Embryonic facial prominence (tissue), 1 donor: ENCODE results near the gene TRIM2.

ENCODE experiments used
- DNase-seq: peaks from one replicate; pipeline ENCODE4 v3.0.0-alpha.2; 2016; ENCODE audit errors: extremely low spot score

Gene TRIM2

GRCh38 chr4:153275380-153276276 is 71.4 kb downstream of the TRIM2 start:
- DNase-seq, result no peak

GRCh38 chr4:153276971-153277370 is 72.7 kb downstream of the TRIM2 start:
- DNase-seq, result no peak

GRCh38 chr4:153281476-153281875 is 77.2 kb downstream of the TRIM2 start:
- no peak for DNase-seq

- DNase-seq, result no peak
Measured at GRCh38 chr4:153282023-153282422, 77.8 kb downstream of the TRIM2 start.

- no peak for DNase-seq
Measured at GRCh38 chr4:153283260-153283659, 79.0 kb downstream of the TRIM2 start.

GRCh38 chr4:153290134-153290533 is 85.9 kb downstream of the TRIM2 start:
- DNase-seq, result no peak

- no peak for DNase-seq
Measured at GRCh38 chr4:153291562-153291961, 87.3 kb downstream of the TRIM2 start.

- no peak for DNase-seq
Measured at GRCh38 chr4:153292897-153293741, 88.9 kb downstream of the TRIM2 start.

- no peak for DNase-seq
Measured at GRCh38 chr4:153293742-153294057, 89.5 kb downstream of the TRIM2 start.

- DNase-seq, result no peak
Measured at GRCh38 chr4:153294631-153295030, 90.4 kb downstream of the TRIM2 start.

GRCh38 chr4:153295131-153295755 is 91.0 kb downstream of the TRIM2 start:
- DNase-seq, result no peak

- DNase-seq, result no peak
Measured at GRCh38 chr4:153296040-153296823, 92.0 kb downstream of the TRIM2 start.

- DNase-seq, result no peak
Measured at GRCh38 chr4:153297116-153297515, 92.9 kb downstream of the TRIM2 start.

- DNase-seq, result no peak
Measured at GRCh38 chr4:153310793-153311192, 106.5 kb downstream of the TRIM2 start.

- no peak for DNase-seq
Measured at GRCh38 chr4:153314915-153315314, 110.7 kb downstream of the TRIM2 start.

GRCh38 chr4:153318696-153319320 is 114.6 kb downstream of the TRIM2 start:
- DNase-seq, result no peak

GRCh38 chr4:153322791-153323190 is 118.5 kb downstream of the TRIM2 start:
- DNase-seq, result no peak

GRCh38 chr4:153324046-153324445 is 119.8 kb downstream of the TRIM2 start:
- DNase-seq, result no peak

- no peak for DNase-seq
Measured at GRCh38 chr4:153325558-153325957, 121.3 kb downstream of the TRIM2 start.

GRCh38 chr4:153326513-153326912 is 122.3 kb downstream of the TRIM2 start:
- DNase-seq, result no peak

- DNase-seq, result no peak
Measured at GRCh38 chr4:153327247-153327646, 123.0 kb downstream of the TRIM2 start.
